Testis (tissue), 2 donors: ENCODE data around the gene MYO7A.

Experiments
- POLR2A ChIP-seq: fragments of 450-650 bp; IDR thresholded peaks from one replicate; pipeline ENCODE4 v1.6.1; 2017; ENCODE audit warnings: antibody characterized with exemption, mild to moderate bottlenecking, moderate library complexity
- TF ChIP-seq, protein P1 (sequence below), 3 experiments: fragments of 450-650 bp in 2 of 3; fragments of 200-600 bp in 1 of 3; sonication (generic) in 1 of 3; IDR thresholded peaks; one replicate each; pipeline ENCODE4 v1.5.1; 2016 to 2019; ENCODE audit warnings: antibody characterized with exemption in 3 of 3, mild to moderate bottlenecking in 2 of 3, moderate library complexity in 1 of 3

DNA sequence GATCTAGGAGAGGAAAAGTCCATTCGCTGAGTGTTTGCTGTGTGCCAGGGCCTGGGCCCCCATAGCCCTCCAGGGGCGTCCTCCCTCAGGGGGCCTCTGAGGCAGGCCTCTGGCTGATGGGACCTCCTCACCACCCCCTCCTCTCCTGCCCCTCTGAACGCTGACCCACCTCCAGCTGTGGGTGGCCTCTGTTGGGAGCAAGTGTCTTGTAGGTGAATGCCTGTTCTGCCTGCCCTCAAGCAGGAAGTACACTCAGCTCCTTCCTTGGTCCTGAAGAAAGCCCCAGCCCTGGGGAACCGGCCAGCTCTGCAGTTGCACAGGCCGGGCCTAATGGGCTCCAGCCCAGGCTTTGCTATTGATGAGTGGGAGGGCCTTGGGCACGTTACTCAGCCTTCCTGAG is 3.5 kb downstream of the MYO7A start:
- TF ChIP-seq, protein P1, sequence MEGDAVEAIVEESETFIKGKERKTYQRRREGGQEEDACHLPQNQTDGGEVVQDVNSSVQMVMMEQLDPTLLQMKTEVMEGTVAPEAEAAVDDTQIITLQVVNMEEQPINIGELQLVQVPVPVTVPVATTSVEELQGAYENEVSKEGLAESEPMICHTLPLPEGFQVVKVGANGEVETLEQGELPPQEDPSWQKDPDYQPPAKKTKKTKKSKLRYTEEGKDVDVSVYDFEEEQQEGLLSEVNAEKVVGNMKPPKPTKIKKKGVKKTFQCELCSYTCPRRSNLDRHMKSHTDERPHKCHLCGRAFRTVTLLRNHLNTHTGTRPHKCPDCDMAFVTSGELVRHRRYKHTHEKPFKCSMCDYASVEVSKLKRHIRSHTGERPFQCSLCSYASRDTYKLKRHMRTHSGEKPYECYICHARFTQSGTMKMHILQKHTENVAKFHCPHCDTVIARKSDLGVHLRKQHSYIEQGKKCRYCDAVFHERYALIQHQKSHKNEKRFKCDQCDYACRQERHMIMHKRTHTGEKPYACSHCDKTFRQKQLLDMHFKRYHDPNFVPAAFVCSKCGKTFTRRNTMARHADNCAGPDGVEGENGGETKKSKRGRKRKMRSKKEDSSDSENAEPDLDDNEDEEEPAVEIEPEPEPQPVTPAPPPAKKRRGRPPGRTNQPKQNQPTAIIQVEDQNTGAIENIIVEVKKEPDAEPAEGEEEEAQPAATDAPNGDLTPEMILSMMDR (IDR thresholded peaks at IDR 0.05): no peak
- no peak for TF ChIP-seq POLR2A
